Measurements from ENCODE around the gene PRR11.

DNA sequence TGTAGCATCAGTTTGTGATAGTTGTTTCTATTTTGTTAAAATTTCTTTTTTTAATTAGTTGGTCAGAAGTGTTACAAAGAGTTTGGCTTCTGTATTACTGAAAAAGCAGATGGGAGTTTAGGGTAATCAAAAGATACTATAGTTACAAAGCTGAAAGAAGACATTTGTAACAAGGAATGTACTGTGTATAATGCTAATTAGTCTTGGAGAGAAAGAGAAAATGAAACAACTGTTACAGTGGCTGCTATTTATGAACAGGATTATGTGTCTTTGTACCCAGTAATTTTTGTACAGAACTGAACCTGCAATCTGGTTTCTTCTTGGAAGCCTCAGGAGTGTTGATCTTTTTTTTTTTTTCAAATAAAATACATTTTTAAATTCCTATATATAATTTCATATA lies 79.1 kb downstream of the PRR11 start:
- no peak for TF ChIP-seq CTCF (IDR thresholded peaks at IDR 0.05)
- TF ChIP-seq POLR2A (IDR thresholded peaks at IDR 0.05), result no peak

Measured in body of pancreas (tissue), 4 donors.